HG03108 (cell line): ENCODE results near the gene IGF1R.

ENCODE experiments used
- ATAC-seq: cut with Tn5 transposase; IDR thresholded peaks from one replicate; pipeline ENCODE4 v1.9.1; 2021; ENCODE audit warnings: moderate library complexity; ENCODE audit not compliant: unreplicated experiment

IGF1R gene

GRCh38 chr15:98938105-98938417 is 289.7 kb downstream of the IGF1R start:
- peak; percentile 25 for ATAC-seq

- no peak for ATAC-seq
Observed at GRCh38 chr15:98938799-98939198, 290.5 kb downstream of the IGF1R start.

- ATAC-seq: no peak
Observed at GRCh38 chr15:98939311-98940080, 291.2 kb downstream of the IGF1R start.

DNA sequence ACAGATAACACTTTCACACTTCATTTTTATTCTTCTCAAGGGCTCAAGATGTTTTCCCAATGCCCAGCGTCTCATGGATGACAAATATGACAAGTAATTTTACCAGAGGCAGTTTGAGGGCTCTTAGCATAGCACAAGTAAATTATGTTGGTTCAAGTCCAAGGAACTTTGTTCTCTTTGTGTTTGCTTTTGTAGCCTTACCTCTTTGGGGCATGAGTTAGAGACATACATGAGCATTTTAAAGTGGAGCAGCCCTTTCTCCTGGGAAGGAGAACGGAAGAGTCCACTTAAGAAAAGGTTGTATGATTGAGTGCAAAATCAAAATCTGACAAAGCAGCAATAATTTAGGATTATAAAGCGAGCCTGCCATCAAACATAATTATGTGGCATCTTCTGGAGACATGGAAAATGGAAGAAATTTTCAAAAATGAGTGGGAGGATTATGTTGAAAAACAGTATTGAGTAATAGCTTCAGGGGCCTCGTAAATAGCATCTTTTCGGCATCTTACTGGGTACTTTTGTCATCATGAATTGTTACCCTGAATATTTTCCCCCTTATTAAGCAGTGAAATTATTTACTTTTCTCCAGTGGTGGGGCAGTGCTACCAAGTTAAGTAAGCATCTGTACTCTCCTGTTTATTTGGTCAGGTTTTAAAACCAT is 293.4 kb downstream of the IGF1R start:
- no peak for ATAC-seq

GRCh38 chr15:98942431-98942830 is 294.1 kb downstream of the IGF1R start:
- no peak for ATAC-seq

DNA sequence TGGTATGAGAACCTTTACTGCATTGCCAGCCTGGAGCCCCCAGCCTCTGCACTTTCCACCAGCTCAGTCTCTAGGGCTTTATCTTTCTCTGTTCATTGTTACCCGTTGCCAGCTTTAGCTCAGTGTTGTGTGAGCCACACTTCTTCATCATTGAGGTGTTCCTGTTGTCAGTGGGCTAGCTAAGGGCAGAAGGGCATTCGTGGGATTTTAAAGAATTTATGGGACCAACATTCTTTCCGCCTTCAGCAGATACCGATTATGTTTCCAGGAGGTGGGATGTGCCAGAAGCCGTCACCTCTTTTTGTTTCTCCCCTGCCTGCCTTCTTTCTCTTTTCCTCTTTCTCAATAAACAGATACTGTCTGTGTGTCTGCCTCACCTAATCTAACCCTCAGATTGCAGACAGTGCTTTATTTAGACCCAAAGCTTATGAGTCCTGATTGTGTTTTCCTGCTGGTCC is 294.7 kb downstream of the IGF1R start:
- no peak for ATAC-seq

DNA sequence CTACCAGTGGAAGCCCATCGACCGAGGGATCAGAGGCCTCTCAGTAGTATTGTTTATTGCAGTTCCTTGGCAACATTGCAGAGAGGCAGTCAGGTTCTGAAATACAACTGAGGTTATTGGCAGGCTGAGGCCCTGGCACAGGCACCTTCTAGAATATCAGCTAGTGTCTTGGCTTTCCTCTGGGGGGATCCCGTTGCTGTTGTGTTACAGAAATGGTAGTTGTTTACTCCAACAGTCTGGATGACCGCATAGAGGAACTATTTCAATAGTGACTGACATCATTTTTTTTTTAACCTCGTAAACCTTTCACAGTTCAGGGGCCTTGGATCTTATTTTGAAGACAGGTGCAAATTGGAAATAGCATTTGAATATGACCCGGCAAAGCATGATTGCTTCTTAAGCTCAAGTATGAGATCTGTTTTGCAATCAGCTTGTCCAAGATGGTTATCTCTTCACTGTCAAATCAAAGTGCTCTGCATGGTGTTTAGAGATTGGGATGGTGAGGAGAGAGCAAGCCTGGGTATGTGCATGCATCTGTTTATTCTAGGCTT is 295.3 kb downstream of the IGF1R start:
- no peak for ATAC-seq

- ATAC-seq: no peak
Observed at GRCh38 chr15:98946301-98947255, 298.2 kb downstream of the IGF1R start.

GRCh38 chr15:98948456-98948855 is 300.1 kb downstream of the IGF1R start:
- no peak for ATAC-seq

DNA sequence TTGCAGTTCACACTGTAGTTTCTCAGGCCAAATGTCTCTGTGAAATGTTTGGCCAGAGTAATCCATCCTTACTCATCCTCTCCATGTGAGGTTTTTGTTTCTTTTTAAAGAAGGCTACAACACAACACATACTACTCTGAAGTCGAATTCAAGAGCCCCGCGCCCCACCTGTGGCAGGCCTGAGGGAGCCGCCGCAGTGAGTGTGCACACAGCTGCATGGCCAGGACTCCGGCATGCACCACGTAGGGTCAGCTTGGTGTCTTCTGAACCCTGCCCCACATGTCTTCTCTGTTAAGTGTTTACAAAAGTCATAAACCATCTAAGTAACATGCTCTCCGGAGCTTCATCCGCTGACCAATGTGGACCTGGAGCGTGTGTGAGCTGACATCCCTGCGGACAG is 300.6 kb downstream of the IGF1R start:
- no peak for ATAC-seq

- ATAC-seq: no peak
Observed at GRCh38 chr15:98949624-98950023, 301.3 kb downstream of the IGF1R start.

DNA sequence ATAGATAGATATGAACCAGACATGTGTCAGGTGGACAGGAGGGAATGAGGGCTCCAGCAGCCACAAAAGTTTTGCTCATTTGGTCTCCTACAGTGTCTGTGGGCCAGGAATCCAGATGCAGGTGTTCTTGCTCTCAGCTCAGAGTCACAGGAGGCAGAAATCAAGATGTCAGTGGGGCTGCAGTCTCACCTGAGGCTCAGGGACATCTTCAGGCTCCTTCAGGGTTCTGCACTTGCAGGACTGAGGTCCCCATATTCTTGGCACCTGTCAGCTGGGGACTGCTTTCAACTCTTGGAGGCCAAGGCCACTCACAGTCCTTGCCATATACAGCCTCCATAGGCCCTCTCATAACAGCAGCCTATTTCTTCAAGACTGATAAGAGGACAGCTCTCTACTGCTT is 301.9 kb downstream of the IGF1R start:
- no peak for ATAC-seq

- ATAC-seq: no peak
Observed at GRCh38 chr15:98951004-98951403, 302.7 kb downstream of the IGF1R start.

DNA sequence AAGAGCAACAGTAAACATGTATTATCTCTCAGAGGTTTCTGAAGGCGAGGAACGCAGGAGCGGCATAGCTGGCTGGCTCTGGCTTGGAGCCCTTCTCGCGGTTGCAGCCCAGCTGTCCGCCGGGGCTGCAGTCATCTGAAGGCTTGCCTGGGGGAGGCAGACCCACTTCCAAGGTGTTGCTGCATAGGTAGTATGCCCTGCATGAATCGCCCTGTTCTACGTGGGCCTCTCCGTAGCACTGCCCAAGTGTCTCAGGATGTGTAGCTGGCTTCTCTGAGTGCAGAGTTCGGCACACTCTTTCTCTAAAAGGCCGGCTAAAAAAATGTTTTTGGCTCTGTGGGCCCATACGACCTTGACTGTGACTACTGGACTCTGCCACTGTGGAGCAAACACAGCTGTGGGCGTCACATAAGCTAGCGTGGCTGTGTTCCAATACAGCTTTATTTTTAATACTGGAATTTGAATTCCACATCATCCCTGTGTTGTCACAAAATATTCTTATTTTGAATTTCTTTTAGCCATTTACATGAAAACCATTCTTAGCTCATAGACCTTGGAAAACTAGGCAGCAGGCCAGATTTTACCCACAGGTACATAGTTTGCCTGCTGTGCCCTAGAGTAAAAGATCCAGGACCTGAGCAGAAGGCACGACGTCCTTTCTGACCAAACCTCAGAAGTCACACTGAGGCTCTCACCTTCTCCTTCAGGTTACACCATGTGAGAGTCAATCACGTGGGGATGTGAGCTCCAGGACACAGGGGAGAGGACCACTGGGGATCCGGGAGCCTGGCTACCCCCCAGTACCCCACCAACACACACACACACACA is 303.4 kb downstream of the IGF1R start:
- no peak for ATAC-seq

DNA sequence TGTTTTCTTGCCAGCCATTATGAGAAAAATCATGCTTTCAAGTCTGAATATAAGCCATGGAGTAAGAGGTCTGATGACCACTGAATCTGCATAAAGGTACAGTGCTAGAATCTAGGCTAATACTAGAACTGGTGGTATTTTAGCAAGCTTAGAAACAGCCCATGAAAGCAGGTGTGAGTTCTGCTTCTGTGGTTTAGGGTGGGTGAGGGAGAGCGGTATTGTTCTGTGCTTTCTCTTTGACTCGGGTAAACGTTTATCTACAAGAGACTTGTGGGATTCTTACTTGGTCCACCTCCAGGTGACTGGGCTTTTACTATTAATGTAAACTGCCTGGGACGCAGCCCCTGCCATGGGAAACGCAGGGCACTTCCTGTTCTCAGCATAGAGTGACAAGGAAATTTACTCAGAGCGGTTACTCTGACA is 304.1 kb downstream of the IGF1R start:
- peak; percentile 92 for ATAC-seq

GRCh38 chr15:98953000-98953787 is 304.9 kb downstream of the IGF1R start:
- ATAC-seq: no peak

- no peak for ATAC-seq
Observed at GRCh38 chr15:98953968-98954367, 305.6 kb downstream of the IGF1R start.

DNA sequence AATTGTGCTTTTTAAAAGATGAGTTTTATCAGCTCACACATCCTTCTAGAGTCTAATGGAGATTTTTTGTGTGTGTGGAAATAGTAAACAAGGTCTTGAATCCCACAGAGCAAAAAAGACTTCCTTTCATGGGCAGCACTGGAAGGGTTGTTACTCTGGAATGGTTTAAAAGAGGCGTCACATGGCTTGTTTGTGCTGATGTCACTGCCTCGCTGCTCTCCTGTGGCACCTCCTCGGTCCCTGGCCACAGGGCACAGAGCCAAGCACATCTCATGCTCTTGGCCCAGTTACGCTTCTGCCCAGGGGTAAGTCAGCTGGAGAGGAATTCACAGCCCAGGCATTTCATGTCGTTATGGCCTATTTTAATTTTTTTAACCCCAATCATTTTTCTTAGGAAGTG is 306.1 kb downstream of the IGF1R start:
- ATAC-seq: no peak

DNA sequence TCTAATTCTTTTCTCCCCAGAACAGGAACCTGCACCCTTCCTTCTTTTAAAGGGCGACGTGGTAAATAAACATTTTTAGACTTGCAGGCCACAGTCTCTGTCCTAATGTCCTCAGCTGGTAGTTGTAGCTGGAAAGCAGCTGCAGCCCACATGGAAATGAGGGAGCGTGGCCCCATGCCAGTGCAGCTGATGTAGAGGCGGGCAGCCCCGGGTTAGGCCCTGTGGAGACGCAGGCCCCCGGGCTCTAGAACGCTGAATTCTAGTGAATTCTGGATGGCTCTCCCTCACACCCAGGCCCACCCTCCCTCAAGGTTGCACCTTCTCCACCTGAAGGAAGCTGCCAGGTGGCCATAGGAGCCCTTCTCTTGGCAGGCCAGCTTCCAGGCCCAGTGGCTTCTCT is 307.0 kb downstream of the IGF1R start:
- no peak for ATAC-seq
